Nephron progenitor cell (in vitro differentiated cells): ENCODE data around the gene WFDC5.
"Not testable (repeated sequence)": the region's sequence is repeated elsewhere in the genome, so short reads cannot be mapped to it uniquely, and the experiment has no call there.

ENCODE experiments used
- DNase-seq: peaks from one replicate; pipeline ENCODE4 v3.0.0; 2021
- H3K27ac Mint-ChIP-seq: 2 replicates; pipeline ENCODE4 v1.8.0; 2021; ENCODE audit warnings: mild to moderate bottlenecking, moderate library complexity, mixed read lengths
- H3K27me3 Mint-ChIP-seq: 2 replicates; pipeline ENCODE4 v1.8.0; 2021; ENCODE audit warnings: mild to moderate bottlenecking, low read depth, mixed read lengths; ENCODE audit not compliant: poor library complexity
- H3K36me3 Mint-ChIP-seq: 2 replicates; pipeline ENCODE4 v1.8.0; 2021; ENCODE audit warnings: low read depth, mixed read lengths
- H3K4me1 Mint-ChIP-seq: 2 replicates; pipeline ENCODE4 v1.8.0; 2021; ENCODE audit warnings: mixed read lengths
- H3K4me3 Mint-ChIP-seq: 2 replicates; pipeline ENCODE4 v1.8.0; 2021; ENCODE audit warnings: mild to moderate bottlenecking, moderate library complexity, mixed read lengths
- H3K9me3 Mint-ChIP-seq: 2 replicates; pipeline ENCODE4 v1.8.0; 2021; ENCODE audit warnings: mild to moderate bottlenecking, moderate library complexity, mixed read lengths
- TF ChIP-seq, protein P1 (sequence below): fragments of 200-600 bp; sonication (generic); IDR thresholded peaks from 2 replicates; pipeline ENCODE4 v1.5.0; 2021; ENCODE audit warnings: antibody characterized with exemption

WFDC5 gene

DNA sequence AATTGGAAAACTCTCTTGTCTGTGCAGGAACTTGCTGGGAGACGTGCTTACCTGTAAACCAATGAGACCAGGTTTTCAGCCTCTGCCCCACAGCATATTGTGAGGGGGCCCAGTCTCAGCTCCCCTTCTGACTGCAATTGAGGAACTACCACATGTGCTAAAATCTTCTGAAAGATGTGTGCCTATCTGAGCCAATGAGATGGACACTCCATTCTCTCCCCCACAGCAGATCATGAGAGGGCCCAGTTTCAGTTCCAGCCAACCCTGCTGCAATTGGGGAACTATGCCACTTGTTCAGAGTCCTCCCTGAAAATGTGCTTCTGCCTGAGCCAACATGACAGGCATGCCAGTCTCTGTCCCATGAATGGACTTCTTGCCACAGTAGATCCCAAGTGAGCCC, 38.8 kb upstream of the WFDC5 start:
- Mint-ChIP-seq H3K4me3 (no peak overlapping the region), H3K9me3 (peaks cover 31% of the 10 kb centered on the region), H3K36me3 (no peaks in the 10 kb centered on the region), H3K4me1 (no peaks in the 10 kb centered on the region), H3K27ac (no peak overlapping the region), H3K27me3 (peaks cover 25% of the 10 kb centered on the region)
- DNase-seq: no peak
- TF ChIP-seq, protein P1, sequence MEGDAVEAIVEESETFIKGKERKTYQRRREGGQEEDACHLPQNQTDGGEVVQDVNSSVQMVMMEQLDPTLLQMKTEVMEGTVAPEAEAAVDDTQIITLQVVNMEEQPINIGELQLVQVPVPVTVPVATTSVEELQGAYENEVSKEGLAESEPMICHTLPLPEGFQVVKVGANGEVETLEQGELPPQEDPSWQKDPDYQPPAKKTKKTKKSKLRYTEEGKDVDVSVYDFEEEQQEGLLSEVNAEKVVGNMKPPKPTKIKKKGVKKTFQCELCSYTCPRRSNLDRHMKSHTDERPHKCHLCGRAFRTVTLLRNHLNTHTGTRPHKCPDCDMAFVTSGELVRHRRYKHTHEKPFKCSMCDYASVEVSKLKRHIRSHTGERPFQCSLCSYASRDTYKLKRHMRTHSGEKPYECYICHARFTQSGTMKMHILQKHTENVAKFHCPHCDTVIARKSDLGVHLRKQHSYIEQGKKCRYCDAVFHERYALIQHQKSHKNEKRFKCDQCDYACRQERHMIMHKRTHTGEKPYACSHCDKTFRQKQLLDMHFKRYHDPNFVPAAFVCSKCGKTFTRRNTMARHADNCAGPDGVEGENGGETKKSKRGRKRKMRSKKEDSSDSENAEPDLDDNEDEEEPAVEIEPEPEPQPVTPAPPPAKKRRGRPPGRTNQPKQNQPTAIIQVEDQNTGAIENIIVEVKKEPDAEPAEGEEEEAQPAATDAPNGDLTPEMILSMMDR: no peak

DNA sequence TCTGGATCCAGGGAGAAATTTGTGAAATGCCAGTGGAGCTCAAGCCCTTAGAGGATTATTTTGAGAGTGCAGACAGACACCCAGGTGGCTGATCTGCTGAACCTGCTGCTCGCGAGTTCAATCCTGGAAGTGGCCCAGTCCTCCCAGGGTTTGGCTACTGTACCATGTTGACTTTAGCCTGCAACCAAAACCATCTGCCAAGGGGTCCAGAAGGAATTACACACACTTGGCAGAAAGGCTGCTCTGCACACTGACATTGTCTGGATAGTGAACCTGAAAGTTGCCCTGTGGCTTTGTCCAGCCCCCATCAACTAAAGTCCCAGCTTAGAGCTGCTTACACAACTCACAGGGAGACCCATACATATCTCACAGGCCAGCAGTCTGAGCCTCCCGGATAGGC, 38.2 kb upstream of the WFDC5 start:
- no peak for DNase-seq
- H3K4me3 Mint-ChIP-seq: no peak overlapping the region
- no peaks in the 10 kb centered on the region for H3K36me3 Mint-ChIP-seq
- TF ChIP-seq, protein P1: no peak
- no peak overlapping the region for H3K27ac Mint-ChIP-seq
- peaks cover 25% of the 10 kb centered on the region for H3K9me3 Mint-ChIP-seq
- peaks cover 28% of the 10 kb centered on the region for H3K27me3 Mint-ChIP-seq
- H3K4me1 Mint-ChIP-seq: no peaks in the 10 kb centered on the region

DNA sequence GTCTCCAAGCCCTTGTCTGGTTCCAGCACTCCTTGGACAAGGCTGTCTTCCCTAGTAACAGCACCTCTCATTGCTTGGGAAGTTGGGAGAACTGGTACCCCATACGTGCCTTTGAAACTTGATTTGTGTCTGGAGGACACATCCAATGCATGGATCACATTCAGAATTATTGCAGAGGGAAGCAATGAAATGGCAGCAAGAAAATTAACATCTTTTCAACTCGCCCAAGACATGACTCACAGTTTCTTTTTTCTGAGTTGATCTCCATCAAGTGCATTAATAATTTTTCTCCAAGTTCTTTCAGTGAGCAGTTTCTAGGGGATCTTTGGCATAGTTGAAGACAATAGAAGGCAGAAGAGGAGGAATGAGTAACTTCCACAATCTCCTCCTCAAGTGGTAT, 37.4 kb upstream of the WFDC5 start:
- H3K4me3 Mint-ChIP-seq: no peak overlapping the region
- no peaks in the 10 kb centered on the region for H3K36me3 Mint-ChIP-seq
- H3K27ac Mint-ChIP-seq: no peak overlapping the region
- H3K27me3 Mint-ChIP-seq: peaks cover 28% of the 10 kb centered on the region
- peaks cover 22% of the 10 kb centered on the region for H3K9me3 Mint-ChIP-seq
- DNase-seq: no peak
- TF ChIP-seq, protein P1: no peak
- no peaks in the 10 kb centered on the region for H3K4me1 Mint-ChIP-seq

DNA sequence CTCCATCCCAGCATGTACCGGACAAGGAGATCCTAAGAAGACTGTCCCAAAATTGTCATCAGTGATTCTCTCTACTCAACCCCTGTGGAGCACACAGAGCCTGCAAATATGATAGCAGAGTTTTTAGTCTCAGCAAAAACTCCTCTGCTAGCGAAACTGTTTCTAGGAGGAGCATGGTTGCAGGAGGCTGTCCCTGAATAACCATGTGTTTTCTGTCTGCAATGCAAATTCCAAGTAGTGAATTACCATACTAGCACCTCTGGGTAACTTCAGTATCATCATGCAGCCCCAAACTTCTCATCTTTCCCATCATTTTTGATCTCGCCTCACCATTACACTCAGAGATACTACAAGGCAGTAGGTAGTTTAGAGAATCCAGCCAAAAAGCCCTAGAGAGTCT, 34.1 kb upstream of the WFDC5 start:
- Mint-ChIP-seq H3K36me3 (no peaks in the 10 kb centered on the region), H3K4me1 (no peaks in the 10 kb centered on the region), H3K4me3 (no peak overlapping the region), H3K27ac (no peak overlapping the region), H3K27me3 (peaks cover 38% of the 10 kb centered on the region), H3K9me3 (no peaks in the 10 kb centered on the region)
- no peak for DNase-seq
- TF ChIP-seq, protein P1: no peak

DNA sequence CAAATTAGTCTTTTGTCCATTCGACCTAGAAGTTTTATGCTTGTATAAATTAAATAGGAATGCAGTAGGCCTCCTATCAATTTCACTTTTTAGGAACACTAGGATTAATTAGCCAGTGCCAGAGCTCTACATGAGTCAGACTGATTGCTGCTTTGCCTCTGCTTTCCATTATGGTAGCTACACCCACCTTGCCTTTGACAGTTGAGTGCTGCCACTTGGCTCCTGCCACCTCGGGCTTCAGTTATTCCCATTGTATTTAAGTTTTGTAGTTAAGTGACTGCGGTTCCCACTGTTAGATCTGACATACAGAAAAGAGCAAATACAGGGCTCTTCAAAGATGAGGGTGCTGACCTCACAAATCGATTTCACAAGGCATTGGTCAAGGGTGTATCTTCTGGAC, 25.9 kb upstream of the WFDC5 start:
- DNase-seq: no peak
- no peaks in the 10 kb centered on the region for H3K36me3 Mint-ChIP-seq
- TF ChIP-seq, protein P1: no peak
- H3K27ac Mint-ChIP-seq: no peak overlapping the region
- peaks cover 26% of the 10 kb centered on the region for H3K27me3 Mint-ChIP-seq
- no peaks in the 10 kb centered on the region for H3K9me3 Mint-ChIP-seq
- no peak overlapping the region for H3K4me3 Mint-ChIP-seq
- no peaks in the 10 kb centered on the region for H3K4me1 Mint-ChIP-seq

DNA sequence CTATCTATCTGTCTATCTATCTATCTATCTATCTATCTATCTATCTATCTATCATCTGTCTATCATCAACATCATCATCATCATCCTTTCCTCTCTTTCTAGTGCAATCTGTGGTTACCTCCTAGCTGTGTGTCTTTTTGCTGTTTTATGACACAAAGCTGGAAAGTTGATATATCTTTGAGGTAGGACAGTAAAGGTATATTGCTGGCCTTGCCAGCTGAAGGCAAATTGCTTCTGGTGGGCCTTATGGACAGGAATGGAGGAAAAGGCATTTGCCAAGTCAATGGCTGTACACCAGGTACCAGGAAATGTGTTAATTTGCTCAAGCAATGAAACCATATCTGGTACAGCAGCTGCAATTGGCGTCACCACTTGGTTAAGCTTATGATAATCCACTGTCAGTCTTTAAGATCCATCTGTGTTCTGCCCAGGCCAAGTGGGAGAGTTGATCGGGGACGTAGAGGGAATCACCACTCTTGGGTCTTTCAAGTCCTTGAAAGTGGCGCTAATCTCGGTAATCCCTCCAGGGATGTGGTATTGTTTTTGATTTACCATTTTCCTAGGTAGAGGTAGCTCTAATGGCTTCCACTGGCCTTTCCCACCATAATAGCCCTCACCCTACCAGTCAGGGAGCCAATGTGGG, 24.9 kb upstream of the WFDC5 start:
- H3K27ac Mint-ChIP-seq, H3K4me3 Mint-ChIP-seq, H3K36me3 Mint-ChIP-seq, H3K4me1 Mint-ChIP-seq, DNase-seq, H3K9me3 Mint-ChIP-seq: not testable (repeated sequence)
- H3K27me3 Mint-ChIP-seq: peaks cover 25% of the 10 kb centered on the region
